ENCODE results near the gene PCID2. TPM values are rescaled to one million over a fixed set of nuclear protein-coding genes. Genes with fewer than 3 reads are reported as not detected.
A peak's percentile ranks its signal among the peaks of the same experiment; 100 is the strongest.

The PCID2 gene
- total and polyA plus RNA-seq, 2 of the 13 experiments (the other 11 are each of a cell fraction or from before 2014, with no cell fraction given), result 65.0 to 111 TPM

- no peak for TF ChIP-seq NFYC (CRISPR knock-in tag; IDR thresholded peaks at IDR 0.05)
- TF ChIP-seq IRF9 (CRISPR knock-in tag; IDR thresholded peaks at IDR 0.05; ENCODE audit: borderline replicate concordance), result 0 out of 2 replicates have a peak, but pooled peaks have one; percentile 75
- TF ChIP-seq ISX (CRISPR knock-in tag; conservative IDR thresholded peaks at IDR 0.05), result no peak
- TF ChIP-seq, protein P1, sequence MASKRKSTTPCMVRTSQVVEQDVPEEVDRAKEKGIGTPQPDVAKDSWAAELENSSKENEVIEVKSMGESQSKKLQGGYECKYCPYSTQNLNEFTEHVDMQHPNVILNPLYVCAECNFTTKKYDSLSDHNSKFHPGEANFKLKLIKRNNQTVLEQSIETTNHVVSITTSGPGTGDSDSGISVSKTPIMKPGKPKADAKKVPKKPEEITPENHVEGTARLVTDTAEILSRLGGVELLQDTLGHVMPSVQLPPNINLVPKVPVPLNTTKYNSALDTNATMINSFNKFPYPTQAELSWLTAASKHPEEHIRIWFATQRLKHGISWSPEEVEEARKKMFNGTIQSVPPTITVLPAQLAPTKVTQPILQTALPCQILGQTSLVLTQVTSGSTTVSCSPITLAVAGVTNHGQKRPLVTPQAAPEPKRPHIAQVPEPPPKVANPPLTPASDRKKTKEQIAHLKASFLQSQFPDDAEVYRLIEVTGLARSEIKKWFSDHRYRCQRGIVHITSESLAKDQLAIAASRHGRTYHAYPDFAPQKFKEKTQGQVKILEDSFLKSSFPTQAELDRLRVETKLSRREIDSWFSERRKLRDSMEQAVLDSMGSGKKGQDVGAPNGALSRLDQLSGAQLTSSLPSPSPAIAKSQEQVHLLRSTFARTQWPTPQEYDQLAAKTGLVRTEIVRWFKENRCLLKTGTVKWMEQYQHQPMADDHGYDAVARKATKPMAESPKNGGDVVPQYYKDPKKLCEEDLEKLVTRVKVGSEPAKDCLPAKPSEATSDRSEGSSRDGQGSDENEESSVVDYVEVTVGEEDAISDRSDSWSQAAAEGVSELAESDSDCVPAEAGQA (IDR thresholded peaks at IDR 0.05; ENCODE audit: low read depth), result no peak
- TF ChIP-seq, protein P1 (CRISPR knock-in tag; IDR thresholded peaks at IDR 0.05; ENCODE audit: borderline replicate concordance), result no peak
- TF ChIP-seq, protein P2, sequence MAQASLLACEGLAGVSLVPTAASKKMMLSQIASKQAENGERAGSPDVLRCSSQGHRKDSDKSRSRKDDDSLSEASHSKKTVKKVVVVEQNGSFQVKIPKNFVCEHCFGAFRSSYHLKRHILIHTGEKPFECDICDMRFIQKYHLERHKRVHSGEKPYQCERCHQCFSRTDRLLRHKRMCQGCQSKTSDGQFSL (CRISPR knock-in tag; IDR thresholded peaks at IDR 0.05), result no peak
- TF ChIP-seq, protein P3, sequence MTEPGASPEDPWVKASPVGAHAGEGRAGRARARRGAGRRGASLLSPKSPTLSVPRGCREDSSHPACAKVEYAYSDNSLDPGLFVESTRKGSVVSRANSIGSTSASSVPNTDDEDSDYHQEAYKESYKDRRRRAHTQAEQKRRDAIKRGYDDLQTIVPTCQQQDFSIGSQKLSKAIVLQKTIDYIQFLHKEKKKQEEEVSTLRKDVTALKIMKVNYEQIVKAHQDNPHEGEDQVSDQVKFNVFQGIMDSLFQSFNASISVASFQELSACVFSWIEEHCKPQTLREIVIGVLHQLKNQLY (CRISPR knock-in tag; IDR thresholded peaks at IDR 0.05), result no peak
- no peak for TF ChIP-seq PRPF4 (IDR thresholded peaks at IDR 0.05; ENCODE audit: low read depth, low read length, poor library complexity, severe bottlenecking)
- TF ChIP-seq FOXJ3 (CRISPR knock-in tag; IDR thresholded peaks at IDR 0.05; ENCODE audit: borderline replicate concordance), result peak; percentile 54; the same call in 1 of the 2 replicates
- TF ChIP-seq FOXC1 (CRISPR knock-in tag; IDR thresholded peaks at IDR 0.05; ENCODE audit: borderline replicate concordance), result peak; percentile 56; the same call in 1 of the 2 replicates
- TF ChIP-seq, protein P4, sequence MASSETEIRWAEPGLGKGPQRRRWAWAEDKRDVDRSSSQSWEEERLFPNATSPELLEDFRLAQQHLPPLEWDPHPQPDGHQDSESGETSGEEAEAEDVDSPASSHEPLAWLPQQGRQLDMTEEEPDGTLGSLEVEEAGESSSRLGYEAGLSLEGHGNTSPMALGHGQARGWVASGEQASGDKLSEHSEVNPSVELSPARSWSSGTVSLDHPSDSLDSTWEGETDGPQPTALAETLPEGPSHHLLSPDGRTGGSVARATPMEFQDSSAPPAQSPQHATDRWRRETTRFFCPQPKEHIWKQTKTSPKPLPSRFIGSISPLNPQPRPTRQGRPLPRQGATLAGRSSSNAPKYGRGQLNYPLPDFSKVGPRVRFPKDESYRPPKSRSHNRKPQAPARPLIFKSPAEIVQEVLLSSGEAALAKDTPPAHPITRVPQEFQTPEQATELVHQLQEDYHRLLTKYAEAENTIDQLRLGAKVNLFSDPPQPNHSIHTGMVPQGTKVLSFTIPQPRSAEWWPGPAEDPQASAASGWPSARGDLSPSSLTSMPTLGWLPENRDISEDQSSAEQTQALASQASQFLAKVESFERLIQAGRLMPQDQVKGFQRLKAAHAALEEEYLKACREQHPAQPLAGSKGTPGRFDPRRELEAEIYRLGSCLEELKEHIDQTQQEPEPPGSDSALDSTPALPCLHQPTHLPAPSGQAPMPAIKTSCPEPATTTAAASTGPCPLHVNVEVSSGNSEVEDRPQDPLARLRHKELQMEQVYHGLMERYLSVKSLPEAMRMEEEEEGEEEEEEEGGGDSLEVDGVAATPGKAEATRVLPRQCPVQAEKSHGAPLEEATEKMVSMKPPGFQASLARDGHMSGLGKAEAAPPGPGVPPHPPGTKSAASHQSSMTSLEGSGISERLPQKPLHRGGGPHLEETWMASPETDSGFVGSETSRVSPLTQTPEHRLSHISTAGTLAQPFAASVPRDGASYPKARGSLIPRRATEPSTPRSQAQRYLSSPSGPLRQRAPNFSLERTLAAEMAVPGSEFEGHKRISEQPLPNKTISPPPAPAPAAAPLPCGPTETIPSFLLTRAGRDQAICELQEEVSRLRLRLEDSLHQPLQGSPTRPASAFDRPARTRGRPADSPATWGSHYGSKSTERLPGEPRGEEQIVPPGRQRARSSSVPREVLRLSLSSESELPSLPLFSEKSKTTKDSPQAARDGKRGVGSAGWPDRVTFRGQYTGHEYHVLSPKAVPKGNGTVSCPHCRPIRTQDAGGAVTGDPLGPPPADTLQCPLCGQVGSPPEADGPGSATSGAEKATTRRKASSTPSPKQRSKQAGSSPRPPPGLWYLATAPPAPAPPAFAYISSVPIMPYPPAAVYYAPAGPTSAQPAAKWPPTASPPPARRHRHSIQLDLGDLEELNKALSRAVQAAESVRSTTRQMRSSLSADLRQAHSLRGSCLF (CRISPR knock-in tag; IDR thresholded peaks at IDR 0.05; ENCODE audit: borderline replicate concordance), result no peak
- TF ChIP-seq ZSCAN5A (CRISPR knock-in tag; IDR thresholded peaks at IDR 0.05; ENCODE audit: borderline replicate concordance), result no peak
- TF ChIP-seq CREB1 (IDR thresholded peaks at IDR 0.05), result no peak
- TF ChIP-seq CREB1 (CRISPR knock-in tag; IDR thresholded peaks at IDR 0.05), result peak; percentile 45; the same call in 1 of the 2 replicates
Observed at GRCh38 chr13:113220141-113220598, 11.7 kb upstream of the PCID2 start (continued).

Data from HepG2 (cell line).